HS-27A (cell line): ENCODE data around the gene MTSS2.
A peak's percentile ranks its signal among the peaks of the same experiment; 100 is the strongest.

Source experiments
- DNase-seq: peaks from one replicate; pipeline ENCODE4 v3.0.0-alpha.2; 2012; ENCODE audit warnings: low read depth, missing footprints

The MTSS2 gene

GRCh38 chr16:70670175-70670574 lies 15.7 kb downstream of the MTSS2 start:
- DNase-seq: no peak

DNA sequence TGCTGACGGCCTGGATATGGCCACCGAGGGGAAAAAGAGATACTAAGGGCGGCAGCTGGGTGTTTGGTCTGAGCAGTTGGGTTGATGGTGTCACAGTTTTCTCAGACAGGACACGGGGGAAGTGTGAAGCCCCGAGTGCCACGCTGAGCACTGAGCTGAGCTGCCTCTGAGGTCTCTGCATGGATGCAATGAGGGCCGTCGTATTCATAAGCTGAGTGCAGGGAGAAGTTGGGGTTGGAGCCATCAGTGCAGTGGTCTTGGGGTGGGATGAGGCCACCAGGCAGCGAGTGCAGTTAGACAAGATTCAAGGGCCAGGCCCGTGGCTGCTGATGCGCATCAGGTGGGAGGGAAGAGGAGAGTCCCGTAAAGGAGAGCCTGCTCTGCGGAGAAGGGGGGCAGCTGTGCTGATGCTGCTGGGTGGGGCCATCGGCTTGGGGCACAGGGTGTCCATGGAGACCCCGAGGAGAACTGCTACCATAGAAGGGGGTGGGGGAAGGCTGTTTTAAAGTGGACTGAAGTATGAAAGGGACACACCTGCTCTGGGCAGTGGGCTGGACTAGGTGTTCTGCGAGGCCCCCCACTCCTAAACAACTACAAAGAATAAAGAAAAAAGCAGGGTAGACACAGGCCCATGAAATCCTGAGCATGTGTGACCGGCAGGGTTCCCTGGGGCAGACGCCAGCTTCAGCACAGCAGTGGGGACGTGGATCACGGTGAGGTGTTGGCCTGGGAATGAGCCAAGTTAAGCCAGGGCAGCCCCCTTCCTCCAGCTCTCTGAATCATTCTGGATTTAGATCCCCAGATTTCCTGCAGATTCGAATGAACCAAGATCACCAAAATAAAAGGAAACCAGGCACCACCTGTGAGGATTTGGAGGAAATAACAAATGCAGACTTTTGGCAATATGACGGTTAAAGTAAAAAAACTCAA lies 19.8 kb downstream of the MTSS2 start:
- DNase-seq: no peak

DNA sequence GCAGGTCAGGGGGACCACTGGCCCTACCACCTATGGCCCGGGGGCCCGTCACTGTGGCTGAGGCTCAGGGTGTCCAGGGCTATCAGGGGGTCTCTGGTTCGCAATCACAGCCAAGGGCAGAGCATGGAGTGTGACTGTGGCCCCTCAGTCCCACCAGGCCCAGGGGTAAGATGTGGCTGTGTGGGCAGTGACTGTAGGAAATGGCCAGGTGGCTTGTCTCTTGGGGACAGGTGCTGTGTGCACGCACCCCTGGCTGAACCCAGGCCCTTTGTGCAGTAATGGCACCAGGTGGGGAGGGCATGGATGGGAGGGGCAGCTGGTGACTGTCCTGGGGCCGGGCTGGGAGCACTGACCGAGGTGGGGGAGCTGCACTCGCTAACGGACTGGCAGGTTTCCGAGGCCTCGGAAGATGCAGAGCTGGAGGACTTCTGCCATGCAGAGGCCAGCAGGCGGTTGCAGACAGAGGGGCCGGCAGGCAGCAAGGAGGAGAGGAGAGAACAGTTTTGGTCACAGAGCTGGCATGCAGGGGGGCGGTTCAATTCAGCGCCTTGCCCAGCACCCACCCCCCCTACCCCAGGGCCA lies 20.6 kb downstream of the MTSS2 start:
- DNase-seq: no peak

DNA sequence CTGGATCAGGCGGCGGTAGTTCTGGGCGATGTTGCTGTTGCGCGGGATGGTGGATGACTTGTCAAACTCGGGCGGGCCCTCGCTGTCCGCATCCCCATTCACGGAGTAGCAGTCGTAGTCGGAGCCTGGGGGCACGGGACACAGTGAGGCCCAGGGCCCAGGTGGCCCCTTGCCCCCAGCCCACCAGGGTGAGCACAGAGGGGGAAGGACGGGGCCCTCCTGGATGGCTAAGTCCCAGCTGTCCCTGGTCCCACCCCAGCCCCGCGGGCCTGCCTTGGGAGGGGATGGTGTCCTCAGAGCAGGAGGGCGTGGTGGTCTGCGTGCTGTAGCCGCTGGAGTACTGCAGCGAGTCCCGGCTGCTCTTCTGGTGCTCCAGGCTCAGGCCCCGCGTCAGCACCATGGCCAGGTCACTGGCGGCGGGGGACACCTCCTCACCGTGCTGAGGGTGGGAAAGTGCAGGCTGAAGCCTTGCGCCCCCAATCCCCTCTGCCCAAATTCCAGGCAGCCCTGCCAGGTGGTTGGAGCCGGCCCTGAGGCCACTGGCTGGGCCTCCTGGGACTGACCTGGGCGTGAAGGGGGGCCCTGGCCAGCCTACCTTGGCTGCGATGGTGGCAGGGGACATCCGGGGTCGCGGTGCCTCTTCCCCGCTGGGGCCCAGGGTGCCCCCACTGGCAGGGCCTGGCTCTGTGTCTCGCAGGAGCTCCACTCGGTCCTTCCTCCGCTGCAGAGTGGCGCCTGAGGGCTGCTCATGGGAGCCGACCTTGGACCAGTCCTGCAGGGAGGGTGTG lies 21.3 kb downstream of the MTSS2 start:
- DNase-seq: no peak

DNA sequence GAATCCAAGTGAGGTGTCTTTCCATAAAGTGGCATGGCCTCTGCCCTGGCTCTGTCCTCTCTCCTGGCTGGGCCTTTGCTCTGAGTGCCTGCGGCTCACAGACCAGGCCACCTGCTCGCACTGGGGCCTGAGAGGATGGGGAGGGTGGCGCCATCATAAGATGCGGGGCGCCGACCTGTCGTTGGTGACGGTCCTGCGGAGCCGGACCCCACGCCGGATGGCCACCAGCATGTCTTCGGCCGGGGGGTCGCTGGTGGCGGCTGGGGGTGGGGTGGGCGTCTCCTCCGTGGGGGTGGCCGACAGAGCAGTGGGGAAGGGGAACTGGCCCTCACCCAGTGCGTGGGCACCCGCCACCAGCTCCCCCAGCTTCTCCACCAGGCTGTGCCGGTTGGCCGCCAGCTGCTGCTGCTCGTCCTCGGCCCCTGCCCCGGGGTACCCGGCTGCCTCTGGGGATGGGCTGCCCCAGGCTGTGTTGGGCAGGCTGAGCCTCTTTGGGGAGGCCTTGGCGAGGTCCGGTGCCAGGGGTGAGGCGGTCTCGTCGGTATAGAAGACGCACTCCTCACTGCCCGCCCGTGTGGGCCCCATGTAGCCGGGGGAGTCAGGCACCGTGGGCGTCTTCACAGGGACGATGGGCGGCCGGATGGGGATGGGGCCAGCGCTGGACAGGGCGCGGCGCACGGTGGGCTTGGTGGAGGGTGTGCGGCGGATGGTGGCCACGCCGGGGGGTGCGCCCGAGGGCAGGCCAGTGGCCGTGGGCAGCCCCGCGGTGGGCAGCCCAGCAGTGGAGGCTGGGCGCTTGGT lies 22.1 kb downstream of the MTSS2 start:
- DNase-seq: no peak

- DNase-seq: no peak
These were observed 22.8 kb downstream of the MTSS2 start for GRCh38 chr16:70662991-70663523.

- DNase-seq: no peak
These were observed 23.8 kb downstream of the MTSS2 start for GRCh38 chr16:70661918-70662641.

DNA sequence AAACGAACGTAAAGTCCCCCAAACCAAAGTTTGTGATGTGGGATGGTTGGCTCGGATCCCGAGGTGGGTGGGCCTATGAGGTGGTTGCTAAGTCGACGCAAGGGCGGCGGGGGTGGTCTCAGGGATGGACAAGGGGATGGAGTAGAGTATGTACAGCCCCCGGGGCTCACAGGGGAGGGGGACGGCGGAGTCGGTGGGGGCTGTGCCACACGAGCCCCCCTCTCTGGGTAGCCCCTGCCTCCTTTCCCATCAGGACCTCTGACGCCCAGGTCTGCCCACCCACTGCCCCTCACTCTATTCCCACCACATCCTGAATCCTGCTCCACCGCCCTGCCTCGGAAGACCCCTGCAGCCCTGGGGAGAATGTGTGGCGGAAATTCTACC lies 24.3 kb downstream of the MTSS2 start:
- no peak for DNase-seq

GRCh38 chr16:70660672-70661350 lies 25.0 kb downstream of the MTSS2 start:
- no peak for DNase-seq

DNA sequence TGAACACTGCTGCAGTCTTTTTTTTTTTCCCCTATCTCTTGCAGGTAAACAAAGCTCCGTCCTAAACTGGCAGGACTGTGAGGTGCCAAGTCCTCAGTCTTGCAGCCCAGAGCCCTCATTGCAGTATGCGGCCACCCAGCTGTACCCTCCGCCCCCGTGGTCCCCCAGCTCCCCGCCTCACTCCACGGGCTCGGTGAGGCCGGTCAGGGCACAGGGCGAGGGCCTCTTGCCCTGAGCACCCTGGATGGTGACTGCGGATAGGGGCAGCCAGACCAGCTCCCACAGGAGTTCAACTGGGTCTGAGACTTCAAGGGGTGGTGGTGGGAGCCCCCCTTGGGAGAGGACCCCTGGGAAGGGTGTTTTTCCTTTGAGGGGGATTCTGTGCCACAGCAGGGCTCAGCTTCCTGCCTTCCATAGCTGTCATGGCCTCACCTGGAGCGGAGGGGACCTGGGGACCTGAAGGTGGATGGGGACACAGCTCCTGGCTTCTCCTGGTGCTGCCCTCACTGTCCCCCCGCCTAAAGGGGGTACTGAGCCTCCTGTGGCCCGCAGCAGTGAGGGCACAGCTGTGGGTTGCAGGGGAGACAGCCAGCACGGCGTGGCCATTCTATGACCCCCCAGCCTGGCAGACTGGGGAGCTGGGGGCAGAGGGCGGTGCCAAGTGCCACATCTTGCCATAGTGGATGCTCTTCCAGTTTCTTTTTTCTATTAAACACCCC lies 25.7 kb downstream of the MTSS2 start:
- DNase-seq: no peak

GRCh38 chr16:70659546-70659945 lies 26.3 kb downstream of the MTSS2 start:
- no peak for DNase-seq

DNA sequence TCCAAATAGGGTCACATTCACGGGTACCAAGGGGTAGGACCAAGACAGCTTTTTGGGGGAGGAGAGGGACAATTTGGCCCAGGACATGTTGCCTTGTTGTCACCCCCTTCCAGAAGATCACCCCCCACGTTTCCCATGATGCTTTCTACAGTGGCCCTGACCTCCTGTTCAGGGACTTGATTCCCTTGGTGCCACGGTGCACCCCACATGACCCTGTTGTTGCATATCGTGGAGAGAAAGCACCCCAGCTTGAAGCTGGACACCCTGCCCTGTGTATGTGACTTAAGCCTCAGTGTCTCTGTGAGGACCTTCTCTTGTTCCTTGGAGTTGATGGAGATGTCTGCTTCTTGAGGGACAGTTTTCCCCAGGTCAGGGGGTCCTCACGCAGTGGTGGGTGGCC lies 26.9 kb downstream of the MTSS2 start:
- no peak for DNase-seq

- DNase-seq: no peak
These were observed 27.9 kb downstream of the MTSS2 start for GRCh38 chr16:70657956-70658355.

GRCh38 chr16:70656712-70657263 lies 29.1 kb downstream of the MTSS2 start:
- no peak for DNase-seq

GRCh38 chr16:70656065-70656711 lies 29.7 kb downstream of the MTSS2 start:
- no peak for DNase-seq

GRCh38 chr16:70653809-70654771 lies 31.8 kb downstream of the MTSS2 start:
- DNase-seq: peak; percentile 78

- no peak for DNase-seq
These were observed 32.4 kb downstream of the MTSS2 start for GRCh38 chr16:70653406-70653805.

DNA sequence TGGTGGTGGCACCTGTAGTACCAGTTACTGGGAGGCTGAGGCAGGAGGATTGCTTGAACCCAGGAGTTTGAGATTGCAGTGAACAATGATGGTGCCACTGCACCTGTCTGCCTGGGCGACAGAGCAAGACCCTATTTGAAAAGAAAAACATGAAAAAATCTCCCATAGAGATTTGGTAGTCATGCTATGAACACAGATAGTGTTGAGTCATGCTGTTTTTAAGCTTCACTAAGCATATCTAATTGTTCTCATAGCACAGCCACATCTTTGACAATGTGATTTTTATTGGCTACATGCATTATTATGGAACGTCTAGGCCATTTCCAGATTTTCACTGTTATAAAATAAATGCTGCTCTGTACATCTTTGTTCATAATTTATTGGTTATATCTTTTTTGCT lies 33.5 kb downstream of the MTSS2 start:
- no peak for DNase-seq
